Measurements from ENCODE around the gene OTUB2.
A peak's percentile ranks its signal among the peaks of the same experiment; 100 is the strongest.

Gene OTUB2

GRCh38 chr14:93986955-93987354 is 39.2 kb upstream of the OTUB2 start:
- no peak overlapping the region for H3K4me3 Mint-ChIP-seq
- no peak for TF ChIP-seq CTCF (IDR thresholded peaks at IDR 0.05)
- peak; percentile 28 for DNase-seq
- peaks cover 31% of the 10 kb centered on the region for H3K4me1 Mint-ChIP-seq
- H3K27ac Mint-ChIP-seq, result no peak overlapping the region
- no peaks in the 10 kb centered on the region for H3K36me3 Mint-ChIP-seq (ENCODE audit: low read depth)
- no peaks in the 10 kb centered on the region for H3K9me3 Mint-ChIP-seq
- H3K27me3 Mint-ChIP-seq (ENCODE audit: low read depth, poor library complexity), result peaks cover 9% of the 10 kb centered on the region

- Mint-ChIP-seq H3K4me1 (peaks cover 31% of the 10 kb centered on the region), H3K27me3 (ENCODE audit: low read depth, poor library complexity) (peaks cover 12% of the 10 kb centered on the region), H3K36me3 (ENCODE audit: low read depth) (no peaks in the 10 kb centered on the region), H3K9me3 (no peaks in the 10 kb centered on the region), H3K27ac (no peak overlapping the region), H3K4me3 (no peak overlapping the region)
- DNase-seq, result no peak
- TF ChIP-seq CTCF (IDR thresholded peaks at IDR 0.05), result no peak
These were observed 38.8 kb upstream of the OTUB2 start for GRCh38 chr14:93987376-93987775.

- no peaks in the 10 kb centered on the region for H3K36me3 Mint-ChIP-seq (ENCODE audit: low read depth)
- H3K27ac Mint-ChIP-seq, result no peak overlapping the region
- peaks cover 31% of the 10 kb centered on the region for H3K4me1 Mint-ChIP-seq
- DNase-seq, result no peak
- TF ChIP-seq CTCF (IDR thresholded peaks at IDR 0.05), result no peak
- peaks cover 8% of the 10 kb centered on the region for H3K27me3 Mint-ChIP-seq (ENCODE audit: low read depth, poor library complexity)
- H3K4me3 Mint-ChIP-seq, result no peak overlapping the region
- H3K9me3 Mint-ChIP-seq, result no peaks in the 10 kb centered on the region
These were observed 38.2 kb upstream of the OTUB2 start for GRCh38 chr14:93987815-93988476.

- Mint-ChIP-seq H3K27ac (no peak overlapping the region), H3K4me3 (no peak overlapping the region), H3K4me1 (peaks cover 21% of the 10 kb centered on the region), H3K36me3 (ENCODE audit: low read depth) (no peaks in the 10 kb centered on the region), H3K9me3 (no peaks in the 10 kb centered on the region), H3K27me3 (ENCODE audit: low read depth, poor library complexity) (peaks cover 15% of the 10 kb centered on the region)
- no peak for TF ChIP-seq CTCF (IDR thresholded peaks at IDR 0.05)
- no peak for DNase-seq
These were observed 36.2 kb upstream of the OTUB2 start for GRCh38 chr14:93989939-93990338.

GRCh38 chr14:93991212-93991611 is 34.9 kb upstream of the OTUB2 start:
- no peaks in the 10 kb centered on the region for H3K36me3 Mint-ChIP-seq (ENCODE audit: low read depth)
- H3K9me3 Mint-ChIP-seq, result no peaks in the 10 kb centered on the region
- H3K4me1 Mint-ChIP-seq, result peaks cover 17% of the 10 kb centered on the region
- no peak for TF ChIP-seq CTCF (IDR thresholded peaks at IDR 0.05)
- H3K4me3 Mint-ChIP-seq, result no peak overlapping the region
- H3K27ac Mint-ChIP-seq, result peak overlapping the region; percentile 82
- no peak for DNase-seq
- H3K27me3 Mint-ChIP-seq (ENCODE audit: low read depth, poor library complexity), result peaks cover 20% of the 10 kb centered on the region

- Mint-ChIP-seq H3K4me1 (peaks cover 14% of the 10 kb centered on the region), H3K9me3 (no peaks in the 10 kb centered on the region), H3K36me3 (ENCODE audit: low read depth) (no peaks in the 10 kb centered on the region), H3K27me3 (ENCODE audit: low read depth, poor library complexity) (peaks cover 20% of the 10 kb centered on the region), H3K4me3 (no peak overlapping the region), H3K27ac (peak overlapping the region; percentile 82)
- no peak for DNase-seq
- TF ChIP-seq CTCF (IDR thresholded peaks at IDR 0.05), result no peak
These were observed 34.5 kb upstream of the OTUB2 start for GRCh38 chr14:93991649-93992048.
